ENCODE measurements around the gene MAD1L1.
"Not testable (repeated sequence)": the region's sequence is repeated elsewhere in the genome, so short reads cannot be mapped to it uniquely, and the experiment has no call there.

The MAD1L1 gene

DNA sequence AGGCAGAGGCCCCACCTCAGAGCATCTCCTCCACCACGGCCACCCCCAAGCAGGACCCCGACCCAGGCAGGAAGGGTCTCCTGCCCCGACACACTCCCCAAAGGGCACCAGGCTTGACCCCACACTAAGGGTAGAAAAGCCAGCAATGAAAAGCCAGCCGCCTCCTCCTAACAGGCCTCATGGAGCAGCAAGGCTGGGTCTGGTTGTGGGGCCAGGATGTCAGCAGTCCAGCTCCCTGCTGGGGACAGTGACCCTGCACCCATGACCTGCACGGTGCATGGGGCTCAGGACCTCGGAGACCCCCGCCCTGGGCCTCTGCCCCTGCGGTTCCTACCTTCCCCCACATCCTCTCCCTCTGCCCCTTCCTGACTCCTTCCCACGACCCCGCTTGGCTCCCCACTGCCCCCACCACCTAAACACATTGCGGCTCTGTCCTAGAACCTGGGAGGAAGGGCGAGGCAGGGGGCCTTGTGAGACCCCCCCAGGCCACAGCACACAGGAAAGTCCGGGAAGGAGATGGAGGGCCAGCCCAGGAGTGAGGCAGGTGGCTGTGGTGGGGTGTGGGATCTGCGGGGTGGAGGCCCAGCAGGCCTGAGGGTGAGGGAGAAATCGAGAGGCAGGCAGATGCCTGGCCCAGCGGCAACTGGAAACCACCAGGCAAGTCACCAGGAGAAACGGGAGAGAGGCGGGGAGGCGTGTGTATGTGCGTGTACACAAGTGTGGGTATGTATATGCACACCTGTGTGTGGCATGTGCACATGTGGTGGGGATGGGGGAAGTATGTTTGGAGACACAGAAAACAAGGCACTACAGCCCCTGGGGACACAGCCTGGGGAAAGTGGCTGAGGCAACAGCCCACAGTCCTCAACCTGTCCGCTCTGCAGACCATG, 229.9 kb downstream of the MAD1L1 start:
- no peak for DNase-seq (ENCODE audit: low spot score)

DNA sequence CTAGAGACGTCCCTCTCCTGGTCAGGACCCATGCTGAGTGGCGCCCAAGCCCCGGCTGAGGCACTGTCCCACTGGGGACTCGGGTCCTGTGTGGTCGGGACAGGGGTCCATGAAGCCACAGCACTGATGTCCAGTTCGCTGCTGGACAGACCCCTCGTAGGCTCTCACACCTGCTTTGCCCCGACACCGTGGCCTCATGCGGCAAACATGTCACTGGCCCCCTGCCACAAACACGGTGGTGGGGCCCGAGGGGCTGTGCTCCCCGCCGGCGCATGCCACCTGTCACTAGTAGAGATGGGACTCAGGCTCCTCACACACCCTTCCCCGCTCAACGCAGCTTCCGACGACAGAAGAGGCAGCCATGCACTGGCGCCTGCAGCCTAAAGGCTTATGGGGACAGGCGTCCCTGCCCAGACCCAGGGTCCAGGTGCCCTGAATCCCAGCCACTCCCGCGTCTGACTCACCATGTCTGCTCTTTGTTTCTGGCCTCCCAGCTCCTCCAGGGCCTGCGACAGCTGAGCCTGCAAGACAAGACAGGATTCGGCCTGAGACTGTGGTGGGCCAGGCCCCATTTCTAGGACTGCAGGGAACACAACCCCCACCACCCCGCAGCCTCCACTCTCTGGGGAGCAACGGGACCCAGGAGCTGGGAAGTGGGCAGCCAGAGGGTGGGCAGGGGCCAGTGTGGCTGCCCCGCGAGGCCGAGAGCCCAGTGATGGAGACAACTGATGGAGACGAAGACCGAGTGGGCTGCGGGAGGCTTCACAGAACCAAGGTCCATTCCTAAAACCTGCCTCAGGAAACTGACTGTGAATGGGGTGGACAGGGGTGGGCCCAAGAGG, 230.9 kb downstream of the MAD1L1 start:
- DNase-seq (ENCODE audit: low spot score) = no peak

DNA sequence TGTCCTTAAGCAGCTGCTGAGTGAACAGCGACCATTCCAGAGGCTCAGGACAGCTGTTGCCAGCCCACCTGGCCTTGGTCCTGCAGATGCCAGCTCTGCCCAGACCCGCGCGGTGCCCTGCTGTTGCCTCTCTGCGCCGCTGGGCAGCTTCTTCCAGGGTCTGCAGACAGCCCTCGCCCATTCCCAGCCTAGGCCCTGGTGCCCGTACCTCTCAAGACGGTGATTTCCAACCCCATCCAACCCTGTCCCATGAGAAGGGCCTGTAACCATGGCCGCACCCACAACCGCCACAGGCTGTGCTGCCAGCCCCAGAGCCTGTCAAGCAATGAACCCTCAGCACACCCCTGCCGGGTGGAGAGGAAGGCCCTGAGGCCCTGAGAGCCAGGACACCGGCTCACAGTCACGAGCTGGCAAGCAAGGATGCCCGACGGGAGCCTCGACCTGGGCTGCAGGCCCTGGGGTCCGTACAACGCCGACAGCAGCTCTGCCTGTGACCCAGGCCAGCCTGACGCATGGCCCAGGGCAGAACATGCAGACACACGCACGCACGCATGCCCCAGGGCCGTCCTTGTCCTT, 231.9 kb downstream of the MAD1L1 start:
- DNase-seq (ENCODE audit: low spot score) = no peak

DNA sequence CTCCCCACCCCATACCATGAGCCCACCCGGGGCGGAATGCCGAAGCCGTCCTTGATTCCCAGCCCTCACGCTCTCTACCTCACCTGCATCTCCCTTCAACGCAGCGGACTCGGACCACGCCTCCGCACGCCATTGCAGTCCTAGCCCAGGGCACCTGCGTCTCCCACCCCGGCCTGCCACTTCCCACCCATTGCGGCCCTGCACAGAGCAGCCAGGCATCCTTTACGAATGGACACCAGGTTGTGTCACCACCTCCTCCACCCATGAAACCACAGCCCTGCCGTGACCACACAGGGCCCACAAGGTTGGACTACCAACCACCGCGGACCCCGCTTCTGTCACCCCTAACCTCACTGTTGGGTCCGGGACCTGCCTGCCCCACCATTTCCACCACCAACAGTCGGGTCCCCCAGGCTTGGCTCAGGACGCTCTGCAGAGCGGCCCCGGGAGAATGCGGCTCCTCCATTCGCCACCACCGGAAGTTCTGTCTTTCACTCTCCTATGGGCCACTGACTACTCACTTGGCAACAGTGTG, 232.5 kb downstream of the MAD1L1 start:
- no peak for DNase-seq (ENCODE audit: low spot score)

DNA sequence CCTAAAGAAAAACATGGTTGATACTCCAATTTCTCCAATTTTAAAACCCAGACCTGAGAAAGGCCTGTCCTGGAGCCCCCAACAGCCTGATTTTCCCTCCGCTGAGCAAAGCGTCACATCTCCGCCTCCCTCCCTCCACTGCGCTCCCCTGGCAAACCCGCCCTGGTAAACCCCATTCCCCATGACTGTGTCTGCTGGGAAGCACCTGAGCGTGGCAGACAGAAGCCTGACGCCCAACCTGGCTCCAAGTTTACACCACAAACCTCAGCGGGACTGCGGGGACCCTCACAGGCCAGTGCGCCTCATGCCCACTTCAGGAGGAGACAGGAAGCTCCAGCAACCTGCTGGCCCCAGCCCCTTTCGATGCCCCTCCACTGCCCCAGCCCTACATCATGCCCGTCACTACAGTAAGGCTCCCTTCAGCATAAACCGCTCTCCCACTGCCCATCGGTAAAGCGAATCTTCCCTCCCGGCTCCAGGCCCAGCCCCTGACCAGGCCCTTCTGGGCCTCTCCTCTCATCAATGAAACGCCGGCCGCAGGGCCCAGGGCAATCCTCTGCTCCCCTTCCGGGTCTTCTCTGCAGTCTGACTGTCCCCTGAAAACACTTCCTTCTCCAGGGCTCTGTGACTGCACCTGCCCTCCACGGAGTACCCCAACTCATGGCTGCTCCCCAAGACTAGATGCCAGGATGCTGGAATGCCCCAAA, 233.3 kb downstream of the MAD1L1 start:
- no peak for DNase-seq (ENCODE audit: low spot score)

DNA sequence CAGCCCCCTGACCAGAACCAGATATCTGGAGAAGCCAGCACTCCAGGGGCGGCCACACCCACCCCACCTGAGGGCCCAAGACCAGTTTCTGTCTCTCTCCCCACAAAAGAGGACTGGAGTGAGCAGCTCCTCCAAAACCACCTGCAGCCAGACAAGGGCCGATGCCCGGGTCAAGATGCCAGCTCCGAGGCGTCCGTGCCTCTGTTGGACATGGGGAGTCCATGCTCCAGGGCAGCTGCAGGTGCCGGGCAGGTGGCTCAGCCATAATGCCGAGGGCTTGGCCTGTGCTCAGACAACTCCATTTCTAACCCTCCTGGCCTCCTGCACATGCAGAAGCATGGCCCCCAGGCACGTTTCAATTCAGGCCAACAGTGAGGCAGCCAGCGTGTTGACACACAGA, 234.6 kb downstream of the MAD1L1 start:
- DNase-seq (ENCODE audit: low spot score) = no peak

DNA sequence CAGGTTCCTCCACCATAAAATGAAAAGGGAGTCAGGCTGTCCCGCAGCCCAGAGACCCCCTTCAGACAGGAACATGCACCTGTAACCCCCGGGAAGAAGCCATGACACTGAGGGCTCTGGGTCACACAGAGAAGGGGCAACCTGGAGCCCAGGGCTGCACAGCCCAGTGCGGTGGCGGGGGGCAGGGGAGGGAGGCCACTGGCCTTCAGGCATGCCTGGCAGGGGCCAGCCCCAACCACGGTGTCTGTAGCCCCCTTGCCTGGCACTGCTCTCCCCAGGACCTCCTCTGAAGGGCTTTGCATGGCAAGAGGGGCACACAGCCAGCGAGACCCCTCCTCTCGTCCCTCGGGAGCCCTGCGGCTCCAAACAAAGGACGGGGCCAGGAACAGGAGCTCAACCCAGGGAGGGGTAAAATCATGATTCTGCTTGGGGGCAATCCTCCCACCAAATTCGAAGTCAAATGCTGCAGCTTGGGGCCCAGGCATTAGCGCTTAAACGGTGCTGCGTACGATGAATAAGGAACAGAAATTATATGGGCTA, 235.1 kb downstream of the MAD1L1 start:
- DNase-seq (ENCODE audit: low spot score) = no peak

DNA sequence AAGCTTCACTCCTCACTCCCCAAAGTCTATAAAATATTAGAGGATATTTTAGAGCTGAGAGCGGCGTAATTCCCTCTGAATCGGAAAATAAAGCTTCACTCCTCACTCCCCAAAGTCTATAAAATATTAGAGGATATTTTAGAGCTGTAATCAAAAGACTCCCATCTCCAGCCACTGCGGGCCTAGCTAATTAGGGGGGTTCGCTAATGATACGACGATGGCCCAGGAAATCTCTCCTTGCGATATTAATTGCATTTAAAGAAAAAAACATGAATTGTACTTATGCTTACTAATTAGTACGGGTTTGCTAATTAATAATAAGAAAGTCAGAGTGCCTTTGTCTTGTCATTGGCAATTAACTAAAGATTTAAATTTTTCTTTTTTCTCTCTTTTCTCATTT, 235.9 kb downstream of the MAD1L1 start:
- no peak for DNase-seq (ENCODE audit: low spot score)

DNA sequence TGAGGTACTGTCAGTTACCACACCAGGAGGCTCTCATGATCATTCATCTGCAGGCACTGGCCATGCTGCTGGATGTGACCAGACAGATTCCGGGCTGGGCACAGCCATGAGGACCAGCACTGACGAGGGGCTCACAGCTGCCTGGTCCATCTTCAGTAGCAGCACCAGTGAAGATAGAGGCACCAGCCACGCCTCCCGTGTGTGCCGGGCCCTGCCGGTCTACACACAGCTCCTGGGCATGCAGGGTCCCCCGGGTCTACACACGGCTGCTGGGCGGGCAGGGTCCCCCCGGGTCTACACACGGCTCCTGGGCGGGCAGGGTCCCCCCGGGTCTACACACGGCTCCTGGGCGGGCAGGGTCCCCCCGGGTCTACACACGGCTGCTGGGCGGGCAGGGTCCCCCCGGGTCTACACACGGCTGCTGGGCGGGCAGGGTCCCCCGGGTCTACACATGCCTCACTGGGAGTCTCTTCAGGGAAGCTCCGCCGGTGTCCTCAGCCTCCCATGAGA, 236.8 kb downstream of the MAD1L1 start:
- DNase-seq (ENCODE audit: low spot score) = not testable (repeated sequence)

DNA sequence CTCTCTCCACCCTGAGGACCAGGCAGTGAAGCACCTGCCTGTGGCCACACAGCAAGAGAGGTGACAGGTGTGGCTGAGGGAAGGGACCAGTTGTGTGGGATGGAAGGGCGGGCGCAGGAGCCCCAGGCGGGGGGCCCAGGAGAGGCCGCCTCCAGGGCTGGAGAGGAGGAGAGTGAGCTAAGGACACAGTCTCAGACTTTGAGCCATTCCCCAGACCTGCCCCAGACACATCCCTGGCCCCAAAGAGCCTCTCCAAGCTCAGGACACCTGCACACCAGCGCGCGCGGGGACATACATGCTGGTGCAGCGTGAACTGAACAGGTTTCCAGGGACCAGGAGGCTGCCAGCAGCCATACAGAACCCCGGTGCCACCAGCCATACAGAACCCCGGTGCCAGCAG, 237.3 kb downstream of the MAD1L1 start:
- no peak for DNase-seq (ENCODE audit: low spot score)

DNA sequence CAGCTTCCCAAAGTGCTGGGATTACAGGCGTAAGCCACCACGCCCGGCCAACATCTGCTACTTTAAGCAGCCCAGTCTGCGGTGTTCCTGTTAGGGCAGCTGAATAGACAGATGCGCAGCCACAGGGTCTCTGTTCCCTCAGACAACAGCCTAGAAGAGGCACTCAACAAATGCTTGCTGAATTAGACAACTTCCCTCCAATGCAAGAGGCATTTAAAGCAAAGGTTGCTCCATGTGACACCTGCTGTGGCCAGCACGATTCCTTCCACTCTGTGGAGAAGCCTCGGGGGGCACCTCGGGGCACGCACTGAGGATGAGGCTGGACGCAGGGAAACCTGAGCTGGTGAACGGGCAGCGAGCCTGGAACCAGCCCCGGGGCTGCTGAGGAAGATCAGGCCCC, 237.8 kb downstream of the MAD1L1 start:
- no peak for DNase-seq (ENCODE audit: low spot score)

DNA sequence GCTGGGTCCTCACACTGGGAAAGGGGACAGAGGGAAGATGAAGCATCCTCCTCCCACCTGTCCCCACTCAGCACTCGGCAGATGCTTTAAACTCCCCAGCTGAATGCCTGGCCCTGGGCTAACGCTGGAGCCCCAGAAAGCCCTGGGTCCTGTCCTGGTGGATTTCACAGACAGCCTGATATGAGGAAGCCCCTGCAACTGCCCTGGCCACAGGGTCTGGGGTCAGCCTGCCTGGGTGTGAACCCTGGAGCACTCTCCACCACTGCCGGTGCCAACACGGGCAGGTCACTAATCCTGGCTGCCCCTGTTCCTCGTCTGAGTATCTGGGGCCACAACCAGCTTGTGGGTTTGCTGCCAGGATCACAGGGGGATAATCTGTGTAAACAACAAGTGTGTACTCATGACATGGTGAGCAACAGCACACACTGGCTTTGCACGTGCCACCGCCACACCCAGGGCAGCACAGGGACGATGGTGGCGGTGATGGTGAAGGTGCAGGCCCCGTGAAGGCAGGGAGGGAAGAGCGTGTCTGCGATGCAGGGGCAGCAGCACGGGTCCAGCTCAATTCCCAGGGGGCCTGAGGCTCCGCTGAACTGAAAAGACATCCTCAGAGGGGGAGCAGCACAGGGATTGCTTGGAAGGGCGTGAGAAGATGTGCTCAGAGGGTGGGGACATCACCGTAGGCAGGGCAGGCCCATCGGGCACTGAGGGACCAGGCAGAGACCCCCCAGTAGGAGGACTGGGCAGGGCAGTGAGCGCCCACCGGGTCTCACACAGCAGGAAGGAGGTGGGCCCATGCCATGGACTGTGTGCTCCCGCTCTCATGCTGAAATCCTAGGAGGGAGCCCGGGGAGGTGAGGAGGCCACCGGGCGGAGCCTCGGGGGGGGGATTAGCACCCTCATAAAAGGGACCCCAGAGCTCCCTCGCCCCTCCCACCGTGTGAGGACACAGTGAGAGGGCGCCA, 238.7 kb downstream of the MAD1L1 start:
- no peak for DNase-seq (ENCODE audit: low spot score)

DNA sequence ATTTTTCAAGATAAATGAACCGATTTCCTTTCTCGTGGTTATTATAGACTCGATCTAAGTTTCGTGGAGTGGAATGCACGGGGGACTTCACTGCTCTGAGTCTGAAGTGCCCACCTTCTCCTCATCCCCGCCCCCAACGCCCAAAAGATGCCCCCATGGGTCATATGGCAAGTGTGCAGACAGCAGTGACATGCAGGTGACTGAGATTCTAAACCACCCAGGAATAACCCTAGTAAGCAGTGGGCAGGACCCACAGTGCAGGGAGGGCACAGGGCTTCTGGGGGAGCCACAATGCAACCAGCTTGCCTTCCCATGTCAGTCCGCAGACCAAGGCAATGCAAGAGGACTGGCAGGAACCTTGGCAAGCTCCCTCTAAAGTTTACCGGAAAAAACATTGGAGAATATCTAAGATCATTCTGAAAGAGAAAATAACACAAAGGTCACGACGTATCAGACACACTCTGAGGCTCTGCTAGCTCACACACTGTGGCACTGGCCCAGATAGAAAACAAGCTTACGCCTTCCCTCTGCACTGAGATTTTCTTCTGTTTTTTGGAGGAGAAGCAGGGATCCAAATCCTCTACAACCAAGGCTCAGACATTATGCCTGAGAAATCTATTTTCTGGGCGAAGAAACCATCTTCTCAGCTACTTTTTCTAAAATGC, 239.6 kb downstream of the MAD1L1 start:
- no peak for DNase-seq (ENCODE audit: low spot score)

DNA sequence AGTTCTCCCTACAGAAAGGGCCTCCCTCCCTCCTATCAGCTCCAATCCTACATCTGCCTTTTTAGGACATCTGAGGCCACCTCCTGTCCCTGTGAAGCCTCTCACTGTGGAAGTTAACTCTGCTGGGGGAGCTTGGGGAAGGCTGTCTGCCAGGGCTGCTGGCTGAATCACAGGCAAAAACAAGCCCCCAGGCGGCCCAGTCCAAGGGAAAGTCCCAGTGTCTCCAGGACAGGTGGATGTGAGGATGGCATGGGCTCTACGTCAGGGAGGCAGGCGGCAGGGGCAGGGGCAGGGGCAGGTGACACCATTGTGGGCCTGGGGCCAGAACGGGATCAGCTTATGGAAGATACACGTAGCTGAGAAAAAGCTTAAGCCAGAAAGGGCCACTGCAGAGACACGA, 240.2 kb downstream of the MAD1L1 start:
- DNase-seq (ENCODE audit: low spot score) = no peak

DNA sequence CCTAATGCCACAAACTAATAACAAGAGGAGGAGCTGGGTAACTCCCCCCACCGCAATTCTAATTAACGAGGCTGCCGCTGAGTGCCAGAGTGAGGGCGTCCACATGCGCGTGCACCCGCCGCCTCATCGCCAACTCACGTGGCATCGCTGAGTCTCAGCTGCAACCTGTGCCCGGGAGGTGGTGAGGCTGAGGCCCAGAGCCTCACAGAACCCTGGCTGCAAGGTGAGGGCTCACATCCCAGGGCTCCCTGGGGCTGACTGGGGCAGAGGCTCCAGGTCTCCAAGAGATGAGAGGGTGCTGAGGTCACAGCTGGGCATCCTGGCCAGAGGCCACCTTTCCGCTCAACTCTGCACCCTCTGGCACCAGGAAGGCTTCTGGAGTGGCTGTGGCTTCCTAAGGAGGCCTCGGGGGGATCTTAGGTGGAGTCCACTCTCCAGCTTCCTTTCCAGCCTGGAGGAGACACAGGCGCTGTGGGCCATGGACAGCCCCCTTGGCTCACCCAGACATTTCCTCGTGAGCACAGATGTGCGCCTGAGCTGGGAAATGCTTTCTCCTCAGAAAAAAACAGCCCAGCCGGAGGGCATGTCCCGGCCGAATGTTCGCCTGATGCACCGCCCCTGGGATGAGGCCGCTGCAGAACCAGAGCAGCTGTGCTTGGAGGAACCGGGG, 242.6 kb downstream of the MAD1L1 start:
- no peak for DNase-seq (ENCODE audit: low spot score)

DNA sequence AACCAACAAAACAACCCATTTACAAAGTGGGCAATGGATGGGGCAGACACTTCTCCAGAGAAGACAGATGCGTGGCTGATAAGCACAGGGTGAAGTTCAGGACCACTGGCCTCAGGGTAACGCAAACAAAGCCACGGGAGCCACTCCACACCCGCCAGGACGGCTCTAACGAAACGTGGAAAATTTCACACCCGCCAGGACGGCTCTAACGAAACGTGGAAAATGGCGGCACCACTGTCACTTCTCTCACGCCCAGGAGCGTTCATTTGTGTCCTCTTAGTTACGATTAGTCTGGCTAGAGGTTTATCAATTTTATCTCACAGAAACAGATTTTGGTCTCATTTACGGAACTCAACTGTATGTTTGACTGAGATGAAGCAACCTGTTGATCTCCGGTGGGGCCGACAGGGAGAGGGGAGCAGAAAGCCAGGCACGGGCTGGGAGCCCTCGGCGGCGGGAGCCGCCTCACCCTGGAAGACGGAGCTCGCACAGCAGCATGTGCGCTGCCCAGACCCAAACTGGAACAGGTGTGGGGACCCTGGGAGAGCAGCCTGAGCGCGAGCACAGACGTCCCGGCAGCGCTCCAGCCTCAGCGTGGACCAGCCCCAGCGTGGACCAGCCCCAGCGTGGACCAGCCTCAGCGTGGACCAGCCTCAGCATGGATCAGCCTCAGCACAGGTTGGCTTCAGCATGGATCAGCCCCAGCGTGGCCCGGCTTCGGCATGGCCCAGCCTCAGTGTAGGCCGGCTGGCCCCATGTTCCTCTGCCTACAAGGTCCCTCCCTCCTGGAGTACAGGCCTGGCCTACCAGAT, 243.5 kb downstream of the MAD1L1 start:
- no peak for DNase-seq (ENCODE audit: low spot score)

DNA sequence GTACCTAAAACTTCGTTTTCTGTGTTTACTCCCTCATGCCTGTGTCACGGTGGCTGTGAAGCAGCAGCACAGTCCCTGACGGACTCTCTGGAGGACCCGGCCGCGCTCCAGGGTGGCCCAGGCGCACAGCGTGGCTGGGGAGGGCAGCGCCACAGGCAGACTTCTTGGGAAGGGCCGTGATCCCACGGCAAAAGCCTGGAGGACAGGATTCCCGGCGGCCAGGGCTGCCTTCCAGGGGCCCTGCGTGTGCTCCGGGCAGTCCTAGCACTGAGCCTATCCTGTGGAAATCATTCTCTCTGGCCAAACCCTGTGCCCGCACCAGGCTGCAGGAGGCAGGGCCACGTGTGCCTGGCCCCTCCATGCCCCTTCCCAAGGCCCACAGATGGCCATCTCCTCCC, 244.2 kb downstream of the MAD1L1 start:
- no peak for DNase-seq (ENCODE audit: low spot score)
